Urothelium cell line (cell line): Measurements from ENCODE around the gene MYEF2.

ENCODE experiments used
- DNase-seq: peaks from one replicate; pipeline ENCODE4 v3.0.0; 2011; ENCODE audit warnings: low spot score, mixed read lengths
- FAIRE-seq: peaks from 2 replicates; lab custom pipeline; 2011; peaks lifted over from hg19 to GRCh38; lab: Jason Lieb, UNC

Gene MYEF2

DNA sequence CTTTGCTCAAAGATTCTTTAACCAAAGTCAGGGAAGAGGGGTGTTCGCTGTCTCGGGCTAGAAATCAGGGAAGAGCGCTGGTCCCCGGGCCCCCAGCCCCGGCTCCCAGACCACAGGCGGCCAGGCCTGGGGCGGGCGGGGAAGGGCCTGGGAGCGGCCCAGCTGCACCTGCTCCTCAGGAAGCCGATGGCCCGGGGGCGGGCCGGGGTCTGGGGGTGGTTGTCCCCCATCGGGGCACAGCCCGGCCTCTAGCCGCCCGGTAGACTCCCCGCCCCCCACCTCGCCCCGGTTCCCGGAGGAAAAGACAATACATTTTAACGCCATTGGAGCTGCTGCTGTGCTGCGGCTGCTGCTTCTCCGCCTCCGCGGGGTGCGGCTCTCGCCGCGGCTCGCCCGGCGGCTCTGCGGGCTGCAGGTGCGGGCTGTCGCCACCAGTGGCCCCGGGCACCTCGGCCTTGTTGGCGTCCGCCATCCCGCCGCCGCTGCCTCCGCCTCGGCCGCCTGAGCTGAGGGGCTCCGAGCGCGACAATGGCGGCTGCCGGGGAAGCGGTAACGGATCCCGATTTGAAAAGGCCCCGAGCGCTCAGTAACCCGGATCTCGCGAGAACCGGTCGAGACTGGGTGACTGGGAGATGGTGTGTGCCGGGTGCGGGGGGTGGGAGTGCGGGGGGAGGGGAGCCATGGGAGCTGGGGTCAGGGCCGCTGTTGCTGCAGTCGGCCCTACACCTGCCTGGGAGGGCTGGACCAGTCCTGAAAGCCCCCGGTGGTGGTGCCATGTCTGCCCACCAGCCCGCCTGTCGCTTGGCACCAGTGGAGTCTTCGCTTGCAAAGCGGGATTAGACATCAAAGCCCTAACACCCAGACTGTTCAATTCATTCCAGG lies at the start of gene MYEF2:
MYEF2 (minus strand) TSS at position 530 of the 882 bp plus-strand sequence; CDS start at position 472, 58 bp downstream.
- FAIRE-seq (no peak), DNase-seq (peak; percentile 77)

GRCh38 chr15:48225771-48226170 lies 47.7 kb upstream of the MYEF2 start:
- FAIRE-seq (no peak), DNase-seq (no peak)

DNA sequence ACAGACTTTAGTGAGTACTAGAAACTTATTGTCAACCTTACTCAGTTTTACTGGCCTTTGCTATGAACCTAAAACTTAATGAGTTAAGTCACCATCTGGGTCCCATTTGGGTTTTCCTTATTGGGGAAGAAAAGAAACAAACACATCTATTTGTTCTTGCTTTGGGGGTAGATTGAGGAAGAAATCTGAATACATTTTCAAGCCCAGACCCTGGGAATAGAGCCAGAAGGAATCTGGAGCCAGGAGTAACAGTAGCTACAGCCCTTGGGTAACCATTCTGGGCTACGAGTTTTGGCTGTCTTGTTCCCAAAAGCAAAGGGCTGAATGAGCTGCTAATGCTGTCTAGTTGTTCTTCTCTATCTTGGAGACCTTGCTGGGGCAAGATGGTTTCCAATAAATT lies 44.5 kb upstream of the MYEF2 start:
- DNase-seq (no peak), FAIRE-seq (no peak)

- DNase-seq (no peak), FAIRE-seq (no peak)
Measured at GRCh38 chr15:48221885-48222284, 43.8 kb upstream of the MYEF2 start.

DNA sequence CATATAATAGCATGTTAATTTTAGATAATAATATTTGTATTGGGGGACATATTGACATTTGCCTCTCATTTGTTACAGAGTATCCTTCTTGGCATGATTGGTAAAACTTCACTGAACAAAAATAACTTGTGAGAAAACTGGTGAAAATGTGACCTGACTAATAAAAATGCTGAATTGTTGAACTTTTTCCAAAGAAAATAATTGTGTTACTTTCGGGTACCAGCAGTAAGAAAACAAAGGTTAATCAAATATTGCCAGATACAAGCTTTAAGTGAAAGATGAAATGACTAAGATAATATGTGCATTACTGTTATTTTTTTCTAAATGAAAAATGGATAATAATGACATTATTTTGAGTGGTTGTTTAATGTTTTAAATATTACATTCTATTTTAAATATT lies 43.2 kb upstream of the MYEF2 start:
- FAIRE-seq (no peak), DNase-seq (no peak)

GRCh38 chr15:48205981-48206380 lies 27.9 kb upstream of the MYEF2 start, which contains the start of gene SLC12A1:
TSS of gene SLC12A1 (plus strand) at chr15:48206302. CDS start at chr15:48207720, 1,418 bp downstream.
- FAIRE-seq (no peak), DNase-seq (no peak)

DNA sequence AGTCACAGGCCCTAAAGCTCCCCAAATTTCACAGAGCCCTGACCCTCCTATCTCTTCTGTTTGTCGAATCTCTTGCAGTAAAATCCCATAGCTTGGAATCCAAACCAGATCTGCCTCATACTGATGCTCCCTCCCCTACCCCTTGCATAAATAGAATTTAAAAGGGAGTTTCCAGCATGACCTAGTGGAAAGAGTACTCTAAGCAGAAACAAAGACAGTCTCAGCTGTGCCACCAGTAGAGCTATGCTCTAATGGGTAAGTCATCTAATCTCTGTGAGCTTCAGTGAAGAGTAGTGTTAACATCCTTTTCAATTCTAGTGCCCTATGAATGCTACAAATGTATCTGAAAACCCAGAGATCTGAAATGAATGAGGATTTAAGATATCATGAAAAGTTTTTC lies 24.0 kb upstream of the MYEF2 start:
- FAIRE-seq (no peak), DNase-seq (no peak)

- no peak for DNase-seq
- no peak for FAIRE-seq
Measured at GRCh38 chr15:48191574-48192225, 13.6 kb upstream of the MYEF2 start, which contains the start of gene CTXN2. TSS of gene CTXN2 (plus strand) at chr15:48191665. CDS start at chr15:48201301, 9,636 bp downstream.

DNA sequence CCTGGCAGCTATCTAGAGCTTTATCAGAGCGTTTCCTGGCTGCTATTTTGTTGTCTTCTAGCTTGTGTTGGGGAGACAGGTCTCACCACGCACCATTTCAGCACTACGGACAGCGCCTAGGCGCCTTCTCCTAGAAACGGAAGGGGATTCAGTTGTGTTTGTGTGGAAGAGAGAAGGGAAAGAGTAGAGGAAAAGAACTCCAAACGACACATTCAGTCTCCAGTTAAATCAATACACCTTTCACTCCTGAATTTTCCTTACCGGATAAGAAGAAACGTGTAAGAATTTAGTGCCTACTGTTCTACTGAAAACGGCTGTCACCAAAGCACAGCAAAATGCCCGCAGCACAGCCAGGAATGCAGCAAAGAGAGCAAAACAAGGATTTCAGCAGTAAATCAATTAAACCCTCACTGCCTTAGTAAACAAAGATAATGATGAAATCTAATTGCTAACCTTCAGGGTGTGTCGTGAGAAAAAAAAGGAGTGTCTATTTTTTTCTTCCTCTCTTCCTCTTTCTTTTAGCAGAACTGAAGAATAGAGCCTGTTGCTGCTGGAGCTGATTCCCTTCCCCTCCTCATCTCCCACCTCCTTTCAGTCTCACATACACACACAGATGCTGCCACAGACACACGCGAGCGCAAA lies 13.0 kb upstream of the MYEF2 start:
- FAIRE-seq (no peak), DNase-seq (peak; percentile 53)

- DNase-seq (no peak), FAIRE-seq (no peak)
Measured at GRCh38 chr15:48186271-48186670, 8.2 kb upstream of the MYEF2 start.

DNA sequence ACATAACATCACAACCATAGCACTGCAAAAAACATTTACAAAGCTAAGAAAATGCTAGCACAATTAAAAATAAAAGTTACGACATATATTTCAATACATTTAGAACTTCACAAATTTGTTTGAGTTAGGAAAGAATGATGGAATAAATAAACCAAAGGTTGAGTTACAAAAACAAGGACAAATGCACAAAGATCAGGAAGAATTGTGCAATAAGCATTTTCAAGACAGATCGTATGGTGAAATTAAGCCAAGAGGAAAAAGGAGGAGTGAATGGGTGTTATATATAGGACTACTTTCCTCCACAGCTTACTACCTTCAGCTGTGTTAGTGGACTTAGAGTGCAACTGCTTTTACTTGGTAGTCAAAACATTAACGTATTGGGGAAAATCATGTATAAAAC lies 7.4 kb upstream of the MYEF2 start:
- DNase-seq (no peak), FAIRE-seq (no peak)

- DNase-seq = no peak
- FAIRE-seq = no peak
Measured at GRCh38 chr15:48182749-48183148, 4.7 kb upstream of the MYEF2 start.

GRCh38 chr15:48178648-48178931 lies 495 bp upstream of the MYEF2 start:
- DNase-seq = no peak
- no peak for FAIRE-seq

DNA sequence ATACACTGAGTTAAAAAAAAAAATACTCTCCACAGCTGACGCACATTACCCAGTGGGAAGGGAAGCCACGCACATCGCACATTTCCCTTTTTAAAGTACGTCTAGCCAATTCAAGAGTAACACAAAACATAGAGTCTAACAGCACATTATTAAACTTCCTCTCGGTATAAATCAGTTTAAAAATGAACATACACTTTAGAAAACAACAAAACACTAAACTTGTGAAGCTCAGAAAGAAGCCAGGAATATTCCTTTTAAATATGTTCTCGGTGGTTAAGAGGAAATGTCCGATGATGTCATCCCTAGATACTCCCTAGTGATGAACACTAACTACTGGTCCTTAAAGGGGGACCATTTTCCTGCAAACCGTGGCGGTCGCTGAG lies 721 bp downstream of the MYEF2 start:
- DNase-seq (no peak), FAIRE-seq (no peak)

- FAIRE-seq (no peak), DNase-seq (no peak)
Measured at GRCh38 chr15:48176957-48177356, 1.1 kb downstream of the MYEF2 start.

DNA sequence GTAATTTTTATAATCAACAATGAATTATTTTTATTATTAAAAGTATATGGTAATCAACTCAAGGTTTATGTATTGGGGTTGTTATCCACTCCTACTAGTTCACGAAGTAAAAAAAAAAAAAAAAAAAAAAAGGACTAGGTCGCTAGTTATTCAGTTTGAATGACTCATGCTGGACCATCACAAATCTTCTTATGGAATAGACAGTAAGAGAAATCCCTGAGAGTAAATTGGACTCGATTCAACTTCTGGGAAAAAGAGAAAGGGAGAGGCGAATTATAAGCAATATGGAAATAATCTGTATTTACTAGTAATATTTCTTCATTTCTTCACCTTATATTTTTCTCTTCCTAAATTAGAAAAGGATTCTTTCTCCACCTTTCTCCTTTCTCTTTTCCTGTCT lies 2.0 kb downstream of the MYEF2 start:
- no peak for FAIRE-seq
- DNase-seq = no peak

DNA sequence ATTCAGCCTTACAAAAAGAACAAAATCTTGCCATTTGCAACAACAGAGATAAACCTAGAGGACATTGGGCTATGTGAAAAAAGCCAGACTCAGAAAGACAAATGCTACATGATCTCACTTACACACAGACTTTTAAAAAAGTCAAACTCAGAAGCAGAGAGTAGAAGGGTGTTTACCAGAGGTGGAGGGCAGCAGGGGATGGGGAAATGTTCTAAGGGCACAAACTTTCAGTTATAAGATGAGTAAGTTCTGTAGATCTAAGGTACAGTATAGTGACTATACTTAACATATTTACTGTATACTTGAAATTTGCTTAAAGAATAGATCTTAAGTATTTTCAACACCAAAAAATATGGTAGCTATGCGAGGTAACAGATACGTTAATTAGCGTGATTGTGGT lies 3.0 kb downstream of the MYEF2 start:
- no peak for FAIRE-seq
- no peak for DNase-seq

GRCh38 chr15:48170981-48171380 lies 7.1 kb downstream of the MYEF2 start:
- FAIRE-seq (no peak), DNase-seq (no peak)

DNA sequence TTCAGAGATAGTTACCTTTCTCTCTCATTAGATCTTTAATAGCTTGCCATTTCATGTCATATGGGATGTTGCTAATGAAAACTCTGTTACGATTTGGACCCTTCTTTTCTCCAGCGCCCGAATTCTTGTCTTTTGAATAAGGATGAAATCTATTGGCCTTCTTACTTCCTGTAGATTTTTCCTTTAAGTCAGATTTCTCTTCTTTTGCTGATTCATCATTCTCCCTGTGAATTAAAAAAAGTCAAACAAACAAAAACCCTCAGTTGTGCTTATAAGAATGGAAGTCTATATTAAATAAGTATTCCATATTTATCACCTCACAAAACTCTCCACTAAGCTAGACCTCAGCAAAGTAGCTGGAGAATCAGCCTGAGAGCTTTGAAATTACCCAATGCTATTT lies 9.5 kb downstream of the MYEF2 start:
- no peak for FAIRE-seq

GRCh38 chr15:48153526-48153925 lies 24.6 kb downstream of the MYEF2 start:
- DNase-seq (no peak), FAIRE-seq (no peak)

More for the DNA sequence above, 9.5 kb downstream of the MYEF2 start:
- no peak for DNase-seq

DNA sequence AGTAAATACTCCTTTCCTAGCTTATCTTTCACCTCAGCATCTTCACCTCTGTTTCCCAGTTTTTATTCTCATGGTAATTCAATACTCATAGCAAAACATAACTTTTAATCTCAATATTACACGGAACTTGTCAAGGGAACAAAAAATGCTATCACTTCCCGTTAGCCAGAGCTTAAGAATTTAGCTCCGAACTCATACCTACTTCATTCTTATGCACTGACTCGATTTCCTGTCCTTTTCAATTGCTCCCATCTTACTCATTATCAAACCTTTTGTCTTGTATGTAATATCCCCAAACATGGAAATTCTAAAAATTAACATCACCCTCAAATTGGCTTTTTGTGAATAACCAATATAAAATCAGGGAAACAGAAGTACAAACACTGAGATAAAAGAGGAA lies 28.2 kb downstream of the MYEF2 start:
- peak; percentile 2 for DNase-seq
- no peak for FAIRE-seq

- FAIRE-seq = no peak
Measured at GRCh38 chr15:48147358-48147757, 30.7 kb downstream of the MYEF2 start.

More at GRCh38 chr15:48147358-48147757, 30.7 kb downstream of the MYEF2 start:
- no peak for DNase-seq
